Vein endothelial cell (primary cell): ENCODE data around the gene PTPRQ. TPM values are rescaled to one million over a fixed set of nuclear protein-coding genes. Genes with fewer than 3 reads are reported as not detected.

ENCODE experiments used
- total RNA-seq: library from RNA; depleted of rRNA; stranded (reverse); fragments of >200 nt; gene quantifications from 2 replicates; pipeline ENCODE4 v1.2.3, GENCODE V29; 2012

Gene PTPRQ, protein sequence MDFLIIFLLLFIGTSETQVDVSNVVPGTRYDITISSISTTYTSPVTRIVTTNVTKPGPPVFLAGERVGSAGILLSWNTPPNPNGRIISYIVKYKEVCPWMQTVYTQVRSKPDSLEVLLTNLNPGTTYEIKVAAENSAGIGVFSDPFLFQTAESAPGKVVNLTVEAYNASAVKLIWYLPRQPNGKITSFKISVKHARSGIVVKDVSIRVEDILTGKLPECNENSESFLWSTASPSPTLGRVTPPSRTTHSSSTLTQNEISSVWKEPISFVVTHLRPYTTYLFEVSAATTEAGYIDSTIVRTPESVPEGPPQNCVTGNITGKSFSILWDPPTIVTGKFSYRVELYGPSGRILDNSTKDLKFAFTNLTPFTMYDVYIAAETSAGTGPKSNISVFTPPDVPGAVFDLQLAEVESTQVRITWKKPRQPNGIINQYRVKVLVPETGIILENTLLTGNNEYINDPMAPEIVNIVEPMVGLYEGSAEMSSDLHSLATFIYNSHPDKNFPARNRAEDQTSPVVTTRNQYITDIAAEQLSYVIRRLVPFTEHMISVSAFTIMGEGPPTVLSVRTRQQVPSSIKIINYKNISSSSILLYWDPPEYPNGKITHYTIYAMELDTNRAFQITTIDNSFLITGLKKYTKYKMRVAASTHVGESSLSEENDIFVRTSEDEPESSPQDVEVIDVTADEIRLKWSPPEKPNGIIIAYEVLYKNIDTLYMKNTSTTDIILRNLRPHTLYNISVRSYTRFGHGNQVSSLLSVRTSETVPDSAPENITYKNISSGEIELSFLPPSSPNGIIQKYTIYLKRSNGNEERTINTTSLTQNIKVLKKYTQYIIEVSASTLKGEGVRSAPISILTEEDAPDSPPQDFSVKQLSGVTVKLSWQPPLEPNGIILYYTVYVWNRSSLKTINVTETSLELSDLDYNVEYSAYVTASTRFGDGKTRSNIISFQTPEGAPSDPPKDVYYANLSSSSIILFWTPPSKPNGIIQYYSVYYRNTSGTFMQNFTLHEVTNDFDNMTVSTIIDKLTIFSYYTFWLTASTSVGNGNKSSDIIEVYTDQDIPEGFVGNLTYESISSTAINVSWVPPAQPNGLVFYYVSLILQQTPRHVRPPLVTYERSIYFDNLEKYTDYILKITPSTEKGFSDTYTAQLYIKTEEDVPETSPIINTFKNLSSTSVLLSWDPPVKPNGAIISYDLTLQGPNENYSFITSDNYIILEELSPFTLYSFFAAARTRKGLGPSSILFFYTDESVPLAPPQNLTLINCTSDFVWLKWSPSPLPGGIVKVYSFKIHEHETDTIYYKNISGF (N-terminal part only)
- total RNA-seq, result 0.10 TPM in 1 of 2 replicates, not detected in the other

DNA sequence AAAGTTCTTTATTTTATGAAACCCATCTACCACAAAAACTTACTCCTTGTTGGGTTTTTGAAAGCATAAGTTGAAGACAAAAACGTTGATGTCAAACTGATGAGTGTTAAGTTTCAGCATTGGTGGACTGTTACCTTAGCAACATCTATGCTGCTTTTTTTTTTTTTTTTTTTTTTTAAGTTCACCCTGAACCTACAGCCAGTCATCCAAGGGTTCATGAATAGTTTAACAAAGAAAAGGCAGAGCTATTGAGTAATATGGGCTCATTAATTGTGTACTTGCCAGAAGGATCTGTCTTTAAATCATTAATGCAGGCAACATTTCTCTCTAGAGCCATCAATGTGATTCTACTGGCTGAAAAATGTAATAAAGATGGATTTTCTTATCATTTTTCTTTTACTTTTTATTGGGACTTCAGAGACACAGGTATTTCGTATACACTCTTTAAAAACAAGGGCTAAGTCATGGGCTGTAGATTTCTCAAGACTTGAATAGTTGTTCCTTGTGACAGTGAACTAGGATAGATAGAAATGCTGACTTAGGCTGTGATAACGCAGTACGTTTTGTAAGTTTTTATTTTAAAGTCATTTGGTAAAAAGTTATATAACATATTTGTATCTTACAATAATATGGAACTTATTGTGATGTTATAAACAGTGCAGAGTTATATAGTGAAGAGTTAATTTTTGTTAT, at the start of gene PTPRQ:
Gene PTPRQ, plus strand, starts transcription at position 262 of the 693 bp plus-strand sequence. Its CDS starts 111 bp downstream, at position 373.

DNA sequence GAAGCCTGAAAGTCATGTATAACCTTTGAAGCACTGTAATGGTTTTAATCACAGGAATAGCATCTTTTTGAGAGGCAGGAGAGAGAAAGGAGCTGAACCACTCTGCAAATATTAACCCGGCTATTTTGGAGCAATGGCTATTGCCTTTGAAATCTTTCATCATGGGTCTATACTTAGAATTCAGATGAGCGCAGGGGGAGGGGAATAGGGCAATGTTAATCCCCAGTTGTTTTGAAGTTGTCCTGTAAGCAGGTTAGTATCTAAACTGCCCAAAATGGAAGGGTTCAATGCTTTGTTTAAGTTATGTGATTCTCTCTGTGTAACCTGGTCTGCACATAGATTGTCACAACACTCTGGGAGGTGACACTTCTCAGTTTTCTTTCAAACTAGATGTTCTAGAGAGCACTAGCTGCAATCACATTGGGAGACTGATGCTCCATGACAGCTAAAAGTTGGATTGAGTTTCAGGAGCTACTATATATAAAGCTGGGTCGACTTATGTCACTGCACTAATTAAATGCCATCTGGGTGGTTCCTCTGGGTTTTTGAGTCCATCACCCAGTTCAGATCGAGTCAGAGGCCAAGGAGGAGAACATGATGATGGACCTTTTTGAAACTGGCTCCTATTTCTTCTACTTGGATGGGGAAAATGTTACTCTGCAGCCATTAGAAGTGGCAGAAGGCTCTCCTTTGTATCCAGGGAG, 263.2 kb downstream of the PTPRQ start, which contains the start of gene MYF6:
Gene MYF6, plus strand, starts transcription at position 509 of the 704 bp plus-strand sequence. Its CDS starts 86 bp downstream, at position 595.

DNA sequence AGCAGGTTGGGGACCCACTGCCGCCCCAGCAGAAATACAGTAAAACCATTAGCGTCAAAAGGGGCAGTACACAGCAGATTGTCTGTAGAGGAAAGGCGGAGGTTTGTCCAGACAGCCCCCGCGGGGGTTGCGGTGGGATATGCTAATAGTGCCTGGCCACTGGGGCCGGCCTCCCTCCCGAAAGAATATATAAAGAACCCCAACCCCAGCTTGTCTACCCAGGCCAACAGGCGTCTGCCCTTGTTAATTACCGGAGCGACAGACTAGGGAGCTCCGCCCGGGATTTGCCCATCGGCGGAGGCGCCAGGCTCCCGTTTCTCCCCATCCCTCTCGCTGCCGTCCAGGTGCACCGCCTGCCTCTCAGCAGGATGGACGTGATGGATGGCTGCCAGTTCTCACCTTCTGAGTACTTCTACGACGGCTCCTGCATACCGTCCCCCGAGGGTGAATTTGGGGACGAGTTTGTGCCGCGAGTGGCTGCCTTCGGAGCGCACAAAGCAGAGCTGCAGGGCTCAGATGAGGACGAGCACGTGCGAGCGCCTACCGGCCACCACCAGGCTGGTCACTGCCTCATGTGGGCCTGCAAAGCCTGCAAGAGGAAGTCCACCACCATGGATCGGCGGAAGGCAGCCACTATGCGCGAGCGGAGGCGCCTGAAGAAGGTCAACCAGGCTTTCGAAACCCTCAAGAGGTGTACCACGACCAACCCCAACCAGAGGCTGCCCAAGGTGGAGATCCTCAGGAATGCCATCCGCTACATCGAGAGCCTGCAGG, 272.8 kb downstream of the PTPRQ start, which contains the start of gene MYF5:
Gene MYF5, plus strand, starts transcription at position 217 of the 774 bp plus-strand sequence. Its CDS starts 152 bp downstream, at position 369.

